ENCODE data around the gene CUTA.

DNA sequence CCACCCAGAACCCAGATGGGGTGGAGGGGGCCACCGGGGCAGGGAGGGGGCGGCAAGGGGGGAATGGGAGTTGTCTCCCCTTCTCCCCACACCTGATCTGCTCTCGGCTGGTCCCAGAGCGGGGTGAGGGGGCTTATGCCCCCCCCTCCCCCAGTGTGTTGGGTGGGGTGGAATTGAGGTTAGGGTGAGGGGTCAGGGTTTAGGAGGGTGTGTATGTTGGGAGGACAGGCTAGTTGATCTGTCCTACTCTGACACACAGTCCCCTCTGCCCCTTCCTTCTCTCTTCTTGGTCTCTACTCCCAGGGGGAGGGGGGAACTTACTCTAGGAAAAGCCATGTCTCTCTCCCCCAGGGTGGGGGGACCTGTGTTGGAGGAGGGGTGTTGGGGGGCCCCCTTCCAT, 34.6 kb upstream of the CUTA start:
- TF ChIP-seq, protein P1, sequence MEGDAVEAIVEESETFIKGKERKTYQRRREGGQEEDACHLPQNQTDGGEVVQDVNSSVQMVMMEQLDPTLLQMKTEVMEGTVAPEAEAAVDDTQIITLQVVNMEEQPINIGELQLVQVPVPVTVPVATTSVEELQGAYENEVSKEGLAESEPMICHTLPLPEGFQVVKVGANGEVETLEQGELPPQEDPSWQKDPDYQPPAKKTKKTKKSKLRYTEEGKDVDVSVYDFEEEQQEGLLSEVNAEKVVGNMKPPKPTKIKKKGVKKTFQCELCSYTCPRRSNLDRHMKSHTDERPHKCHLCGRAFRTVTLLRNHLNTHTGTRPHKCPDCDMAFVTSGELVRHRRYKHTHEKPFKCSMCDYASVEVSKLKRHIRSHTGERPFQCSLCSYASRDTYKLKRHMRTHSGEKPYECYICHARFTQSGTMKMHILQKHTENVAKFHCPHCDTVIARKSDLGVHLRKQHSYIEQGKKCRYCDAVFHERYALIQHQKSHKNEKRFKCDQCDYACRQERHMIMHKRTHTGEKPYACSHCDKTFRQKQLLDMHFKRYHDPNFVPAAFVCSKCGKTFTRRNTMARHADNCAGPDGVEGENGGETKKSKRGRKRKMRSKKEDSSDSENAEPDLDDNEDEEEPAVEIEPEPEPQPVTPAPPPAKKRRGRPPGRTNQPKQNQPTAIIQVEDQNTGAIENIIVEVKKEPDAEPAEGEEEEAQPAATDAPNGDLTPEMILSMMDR (conservative IDR thresholded peaks at IDR 0.05): no peak
- no peak for TF ChIP-seq ZFX (IDR thresholded peaks at IDR 0.05)

All from C4-2B (cell line).